ENCODE measurements around the gene B4GAT1.

DNA sequence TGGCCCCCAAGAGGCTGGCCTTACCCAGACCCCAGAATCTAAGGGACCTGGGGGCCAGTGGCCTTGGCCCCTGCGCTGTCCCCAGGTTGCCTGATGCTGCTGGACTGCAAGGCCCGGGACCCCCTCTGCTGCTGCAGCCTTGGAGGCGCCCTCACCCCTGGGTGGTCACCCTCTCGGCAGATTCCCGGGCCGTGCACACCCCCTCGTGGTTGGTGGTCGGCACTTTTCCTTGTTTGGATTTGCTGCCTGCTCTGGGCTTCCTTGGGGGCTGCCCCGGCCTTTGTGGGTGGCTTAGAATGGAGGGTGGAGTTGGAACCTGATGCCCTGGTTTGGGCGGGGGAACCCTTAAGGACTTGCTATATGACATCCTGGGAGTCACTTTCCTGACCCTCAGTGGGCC, 16.5 kb downstream of the B4GAT1 start:
- TF ChIP-seq BHLHE40 (IDR thresholded peaks at IDR 0.05; ENCODE audit: low read depth, low read length) = no peak
- TF ChIP-seq, protein P1, sequence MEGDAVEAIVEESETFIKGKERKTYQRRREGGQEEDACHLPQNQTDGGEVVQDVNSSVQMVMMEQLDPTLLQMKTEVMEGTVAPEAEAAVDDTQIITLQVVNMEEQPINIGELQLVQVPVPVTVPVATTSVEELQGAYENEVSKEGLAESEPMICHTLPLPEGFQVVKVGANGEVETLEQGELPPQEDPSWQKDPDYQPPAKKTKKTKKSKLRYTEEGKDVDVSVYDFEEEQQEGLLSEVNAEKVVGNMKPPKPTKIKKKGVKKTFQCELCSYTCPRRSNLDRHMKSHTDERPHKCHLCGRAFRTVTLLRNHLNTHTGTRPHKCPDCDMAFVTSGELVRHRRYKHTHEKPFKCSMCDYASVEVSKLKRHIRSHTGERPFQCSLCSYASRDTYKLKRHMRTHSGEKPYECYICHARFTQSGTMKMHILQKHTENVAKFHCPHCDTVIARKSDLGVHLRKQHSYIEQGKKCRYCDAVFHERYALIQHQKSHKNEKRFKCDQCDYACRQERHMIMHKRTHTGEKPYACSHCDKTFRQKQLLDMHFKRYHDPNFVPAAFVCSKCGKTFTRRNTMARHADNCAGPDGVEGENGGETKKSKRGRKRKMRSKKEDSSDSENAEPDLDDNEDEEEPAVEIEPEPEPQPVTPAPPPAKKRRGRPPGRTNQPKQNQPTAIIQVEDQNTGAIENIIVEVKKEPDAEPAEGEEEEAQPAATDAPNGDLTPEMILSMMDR (IDR thresholded peaks at IDR 0.05) = no peak
- no peak for TF ChIP-seq RFX5 (IDR thresholded peaks at IDR 0.05)
- no peak for TF ChIP-seq POLR2A (IDR thresholded peaks at IDR 0.05; ENCODE audit: low read length)
- TF ChIP-seq ZSCAN20 (CRISPR knock-in tag; IDR thresholded peaks at IDR 0.05) = no peak
- TF ChIP-seq HEYL (CRISPR knock-in tag; IDR thresholded peaks at IDR 0.05) = no peak
- TF ChIP-seq, protein P2, sequence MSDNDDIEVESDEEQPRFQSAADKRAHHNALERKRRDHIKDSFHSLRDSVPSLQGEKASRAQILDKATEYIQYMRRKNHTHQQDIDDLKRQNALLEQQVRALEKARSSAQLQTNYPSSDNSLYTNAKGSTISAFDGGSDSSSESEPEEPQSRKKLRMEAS (IDR thresholded peaks at IDR 0.05) = no peak
- TF ChIP-seq RNF2 (IDR thresholded peaks at IDR 0.05; ENCODE audit: borderline replicate concordance, low read depth) = no peak
- no peak for TF ChIP-seq EP300 (IDR thresholded peaks at IDR 0.05)
- TF ChIP-seq MAZ (IDR thresholded peaks at IDR 0.05; ENCODE audit: borderline replicate concordance, low read depth, low read length) = no peak
- TF ChIP-seq MAFK (IDR thresholded peaks at IDR 0.05; ENCODE audit: partially characterized antibody) = no peak
